Measurements from ENCODE around the gene ZYG11B.
"Not testable (repeated sequence)": the region's sequence is repeated elsewhere in the genome, so short reads cannot be mapped to it uniquely, and the experiment has no call there.

- TF ChIP-seq CTCF (conservative IDR thresholded peaks at IDR 0.05 in 1 of 2, IDR thresholded peaks at IDR 0.05 in 1 of 2; ENCODE audit: extremely low read depth in 1 of 2, insufficient read depth in 1 of 2, low read depth in 1 of 2, low read length in 2 of 2); EZH2 (IDR thresholded peaks at IDR 0.05; ENCODE audit: borderline replicate concordance, low read length): not testable (repeated sequence)
Measured at GRCh38 chr1:52750139-52750538, 23.9 kb downstream of the ZYG11B start.
